ENCODE data around the gene ZBTB20. TPM values are rescaled to one million over a fixed set of nuclear protein-coding genes. Genes with fewer than 3 reads are reported as not detected.

ZBTB20 gene
- total RNA-seq, 2 experiments from 2014 or later: 8.1 TPM

GRCh38 chr3:114941626-114942309, 205.3 kb downstream of the ZBTB20 start:
- Mint-ChIP-seq H3K4me1 (ENCODE audit: low read depth) (no peaks in the 10 kb centered on the region), H3K9me3 (ENCODE audit: insufficient read depth) (peaks cover 3% of the 10 kb centered on the region), H3K27me3 (ENCODE audit: low read depth) (no peaks in the 10 kb centered on the region), H3K4me3 (no peak overlapping the region), H3K27ac (no peak overlapping the region), H3K36me3 (ENCODE audit: low read depth) (peaks cover 4% of the 10 kb centered on the region)
- ATAC-seq (no peak), DNase-seq (no peak)
- POLR2A ChIA-PET: no interaction called here
- CTCF ChIA-PET: no interaction called here

GRCh38 chr3:114939920-114940319, 207.2 kb downstream of the ZBTB20 start:
- CTCF ChIA-PET: no interaction called here
- no peak for ATAC-seq

GRCh38 chr3:114933407-114933806, 213.7 kb downstream of the ZBTB20 start:
- Mint-ChIP-seq H3K9me3 (ENCODE audit: insufficient read depth) (no peaks in the 10 kb centered on the region), H3K36me3 (ENCODE audit: low read depth) (peaks cover 4% of the 10 kb centered on the region), H3K4me3 (no peak overlapping the region), H3K27me3 (ENCODE audit: low read depth) (no peaks in the 10 kb centered on the region), H3K27ac (no peak overlapping the region), H3K4me1 (ENCODE audit: low read depth) (no peaks in the 10 kb centered on the region)
- ChIA-PET CTCF (no interaction called here), POLR2A (no interaction called here)
- DNase-seq: no peak
- ATAC-seq: no peak

More at GRCh38 chr3:114939920-114940319, 207.2 kb downstream of the ZBTB20 start:
- H3K36me3 Mint-ChIP-seq (ENCODE audit: low read depth): peaks cover 4% of the 10 kb centered on the region
- H3K9me3 Mint-ChIP-seq (ENCODE audit: insufficient read depth): peaks cover 3% of the 10 kb centered on the region
- H3K27ac Mint-ChIP-seq: no peak overlapping the region
- no peaks in the 10 kb centered on the region for H3K4me1 Mint-ChIP-seq (ENCODE audit: low read depth)
- no peaks in the 10 kb centered on the region for H3K27me3 Mint-ChIP-seq (ENCODE audit: low read depth)
- no peak for DNase-seq
- H3K4me3 Mint-ChIP-seq: no peak overlapping the region
- POLR2A ChIA-PET: no interaction called here

- no peaks in the 10 kb centered on the region for H3K36me3 Mint-ChIP-seq (ENCODE audit: low read depth)
- DNase-seq (no peak), ATAC-seq (no peak)
- ChIA-PET POLR2A (no interaction called here), CTCF (no interaction called here)
- H3K4me1 Mint-ChIP-seq (ENCODE audit: low read depth): no peaks in the 10 kb centered on the region
- no peak overlapping the region for H3K27ac Mint-ChIP-seq
- no peaks in the 10 kb centered on the region for H3K27me3 Mint-ChIP-seq (ENCODE audit: low read depth)
- no peak overlapping the region for H3K4me3 Mint-ChIP-seq
- no peaks in the 10 kb centered on the region for H3K9me3 Mint-ChIP-seq (ENCODE audit: insufficient read depth)
Measured at GRCh38 chr3:114929971-114930732, 216.9 kb downstream of the ZBTB20 start.

- no peak overlapping the region for H3K27ac Mint-ChIP-seq
- no peaks in the 10 kb centered on the region for H3K36me3 Mint-ChIP-seq (ENCODE audit: low read depth)
Measured at GRCh38 chr3:114928989-114929640, 218.0 kb downstream of the ZBTB20 start.

GRCh38 chr3:114904633-114905032, 242.5 kb downstream of the ZBTB20 start:
- H3K36me3 Mint-ChIP-seq (ENCODE audit: low read depth): no peaks in the 10 kb centered on the region
- no peak for ATAC-seq
- no peak overlapping the region for H3K27ac Mint-ChIP-seq
- H3K27me3 Mint-ChIP-seq (ENCODE audit: low read depth): no peaks in the 10 kb centered on the region
- ChIA-PET CTCF (interaction anchor here (1.7 kb wide), 1 partner anchor 79 kb away, joined by 3 read pairs; no protein-coding TSS in a partner anchor), POLR2A (no interaction called here)
- no peak overlapping the region for H3K4me3 Mint-ChIP-seq
- no peaks in the 10 kb centered on the region for H3K9me3 Mint-ChIP-seq (ENCODE audit: insufficient read depth)
- H3K4me1 Mint-ChIP-seq (ENCODE audit: low read depth): no peaks in the 10 kb centered on the region
- DNase-seq: no peak

More at GRCh38 chr3:114928989-114929640, 218.0 kb downstream of the ZBTB20 start:
- H3K4me3 Mint-ChIP-seq: no peak overlapping the region
- POLR2A ChIA-PET: no interaction called here
- DNase-seq: no peak
- CTCF ChIA-PET: no interaction called here
- no peak for ATAC-seq
- H3K4me1 Mint-ChIP-seq (ENCODE audit: low read depth): no peaks in the 10 kb centered on the region
- no peaks in the 10 kb centered on the region for H3K9me3 Mint-ChIP-seq (ENCODE audit: insufficient read depth)
- H3K27me3 Mint-ChIP-seq (ENCODE audit: low read depth): no peaks in the 10 kb centered on the region

GRCh38 chr3:114903213-114903612, 243.9 kb downstream of the ZBTB20 start:
- no peak for DNase-seq
- CTCF ChIA-PET: interaction anchor here (1.7 kb wide), 1 partner anchor 78 kb away, joined by 3 read pairs; no protein-coding TSS in a partner anchor
- Mint-ChIP-seq H3K27ac (no peak overlapping the region), H3K4me3 (no peak overlapping the region), H3K36me3 (ENCODE audit: low read depth) (no peaks in the 10 kb centered on the region), H3K27me3 (ENCODE audit: low read depth) (no peaks in the 10 kb centered on the region), H3K9me3 (ENCODE audit: insufficient read depth) (no peaks in the 10 kb centered on the region), H3K4me1 (ENCODE audit: low read depth) (no peaks in the 10 kb centered on the region)
- ATAC-seq: no peak
- POLR2A ChIA-PET: no interaction called here

GRCh38 chr3:114902691-114903101, 244.4 kb downstream of the ZBTB20 start:
- no peak for DNase-seq
- H3K4me1 Mint-ChIP-seq (ENCODE audit: low read depth): no peaks in the 10 kb centered on the region
- no peak for ATAC-seq
- no peak overlapping the region for H3K4me3 Mint-ChIP-seq
- H3K27ac Mint-ChIP-seq: no peak overlapping the region
- CTCF ChIA-PET: no interaction called here
- H3K27me3 Mint-ChIP-seq (ENCODE audit: low read depth): no peaks in the 10 kb centered on the region
- no peaks in the 10 kb centered on the region for H3K36me3 Mint-ChIP-seq (ENCODE audit: low read depth)
- H3K9me3 Mint-ChIP-seq (ENCODE audit: insufficient read depth): no peaks in the 10 kb centered on the region
- POLR2A ChIA-PET: no interaction called here

- no peak overlapping the region for H3K4me3 Mint-ChIP-seq
- no peak overlapping the region for H3K27ac Mint-ChIP-seq
- ChIA-PET POLR2A (no interaction called here), CTCF (no interaction called here)
- H3K4me1 Mint-ChIP-seq (ENCODE audit: low read depth): no peaks in the 10 kb centered on the region
- no peaks in the 10 kb centered on the region for H3K9me3 Mint-ChIP-seq (ENCODE audit: insufficient read depth)
- ATAC-seq (no peak), DNase-seq (no peak)
- H3K27me3 Mint-ChIP-seq (ENCODE audit: low read depth): no peaks in the 10 kb centered on the region
- no peaks in the 10 kb centered on the region for H3K36me3 Mint-ChIP-seq (ENCODE audit: low read depth)
Measured at GRCh38 chr3:114900908-114901307, 246.2 kb downstream of the ZBTB20 start.

GRCh38 chr3:114899186-114899931, 247.7 kb downstream of the ZBTB20 start:
- ChIA-PET CTCF (no interaction called here), POLR2A (no interaction called here)
- DNase-seq: no peak
- H3K36me3 Mint-ChIP-seq (ENCODE audit: low read depth): no peaks in the 10 kb centered on the region
- H3K4me3 Mint-ChIP-seq: no peak overlapping the region
- no peaks in the 10 kb centered on the region for H3K27me3 Mint-ChIP-seq (ENCODE audit: low read depth)
- H3K4me1 Mint-ChIP-seq (ENCODE audit: low read depth): no peaks in the 10 kb centered on the region
- ATAC-seq: no peak
- no peaks in the 10 kb centered on the region for H3K9me3 Mint-ChIP-seq (ENCODE audit: insufficient read depth)
- no peak overlapping the region for H3K27ac Mint-ChIP-seq

- CTCF ChIA-PET: no interaction called here
- H3K36me3 Mint-ChIP-seq (ENCODE audit: low read depth): no peaks in the 10 kb centered on the region
- no peaks in the 10 kb centered on the region for H3K27me3 Mint-ChIP-seq (ENCODE audit: low read depth)
- no peak for ATAC-seq
- H3K27ac Mint-ChIP-seq: no peak overlapping the region
- H3K4me1 Mint-ChIP-seq (ENCODE audit: low read depth): no peaks in the 10 kb centered on the region
- POLR2A ChIA-PET: no interaction called here
- no peak overlapping the region for H3K4me3 Mint-ChIP-seq
- no peak for DNase-seq
- H3K9me3 Mint-ChIP-seq (ENCODE audit: insufficient read depth): no peaks in the 10 kb centered on the region
Measured at GRCh38 chr3:114896978-114897377, 250.1 kb downstream of the ZBTB20 start.

- Mint-ChIP-seq H3K27ac (no peak overlapping the region), H3K4me1 (ENCODE audit: low read depth) (no peaks in the 10 kb centered on the region), H3K27me3 (ENCODE audit: low read depth) (no peaks in the 10 kb centered on the region), H3K9me3 (ENCODE audit: insufficient read depth) (no peaks in the 10 kb centered on the region), H3K4me3 (no peak overlapping the region), H3K36me3 (ENCODE audit: low read depth) (no peaks in the 10 kb centered on the region)
- ChIA-PET CTCF (no interaction called here), POLR2A (no interaction called here)
- ATAC-seq: no peak
- no peak for DNase-seq
Measured at GRCh38 chr3:114893361-114893760, 253.7 kb downstream of the ZBTB20 start.
